ENCODE results near the gene ACTR6. TPM values are rescaled to one million over a fixed set of nuclear protein-coding genes. Genes with fewer than 3 reads are reported as not detected.

Gene ACTR6
- total and polyA plus RNA-seq, 2 experiments from 2014 or later: 25.1 to 29.7 TPM

- Histone ChIP-seq H3K9ac (no peak overlapping the region), H3K27ac (no peak overlapping the region), H3K36me3 (ENCODE audit: low read depth) (no peaks in the 10 kb centered on the region), H3K9me3 (ENCODE audit: low read depth) (no peaks in the 10 kb centered on the region), H3K79me2 (ENCODE audit: insufficient read depth) (no peaks in the 10 kb centered on the region), H2AFZ (no peak overlapping the region), H4K20me1 (ENCODE audit: insufficient read depth) (no peaks in the 10 kb centered on the region), H3K4me2 (ENCODE audit: unreplicated experiment) (no peak overlapping the region), H3K4me1 (ENCODE audit: insufficient read depth) (peaks cover 4% of the 10 kb centered on the region; the same call in 1 of the 2 replicates), H3K27me3 (replicated peaks; ENCODE audit: insufficient read depth) (no peaks in the 10 kb centered on the region), H3K4me3 (no peak overlapping the region), H3K9me2 (ENCODE audit: insufficient read depth) (no peaks in the 10 kb centered on the region), H3F3A (ENCODE audit: insufficient read depth) (no peaks in the 10 kb centered on the region)
- no peak for TF ChIP-seq EZH2 (IDR thresholded peaks at IDR 0.05; ENCODE audit: insufficient read depth, poor library complexity, severe bottlenecking)
- TF ChIP-seq EZH2phosphoT487 (IDR thresholded peaks at IDR 0.05; ENCODE audit: insufficient read depth, low read depth): no peak
- in situ Hi-C loops (cut with MboI): no loop called here
- WGBS, 2 experiments (ENCODE audit: low coverage in 1 of 2, low lambda C conversion rate in 2 of 2, missing lambda C conversion rate in 2 of 2): 67 to 70% methylated on average over 4 of the region's 4 CpGs
- DNase-seq: no peak
Measured at GRCh38 chr12:100168562-100168961, 32.1 kb upstream of the ACTR6 start.

- Histone ChIP-seq H3K9ac (no peak overlapping the region), H3K9me2 (ENCODE audit: insufficient read depth) (no peaks in the 10 kb centered on the region), H2AFZ (no peak overlapping the region), H4K20me1 (ENCODE audit: insufficient read depth) (no peaks in the 10 kb centered on the region), H3K9me3 (ENCODE audit: low read depth) (no peaks in the 10 kb centered on the region), H3K4me2 (ENCODE audit: unreplicated experiment) (no peak overlapping the region), H3K27ac (no peak overlapping the region), H3K79me2 (ENCODE audit: insufficient read depth) (no peaks in the 10 kb centered on the region), H3F3A (ENCODE audit: insufficient read depth) (no peaks in the 10 kb centered on the region), H3K4me3 (no peak overlapping the region), H3K36me3 (ENCODE audit: low read depth) (no peaks in the 10 kb centered on the region), H3K4me1 (ENCODE audit: insufficient read depth) (no peaks in the 10 kb centered on the region), H3K27me3 (replicated peaks; ENCODE audit: insufficient read depth) (no peaks in the 10 kb centered on the region)
- no peak for DNase-seq
- TF ChIP-seq EZH2 (IDR thresholded peaks at IDR 0.05; ENCODE audit: insufficient read depth, poor library complexity, severe bottlenecking): no peak
- no peak for TF ChIP-seq EZH2phosphoT487 (IDR thresholded peaks at IDR 0.05; ENCODE audit: insufficient read depth, low read depth)
- in situ Hi-C loops (cut with MboI): no loop called here
- 93 to 96% methylated on average over 9 of the region's 9 CpGs for WGBS, 2 experiments (ENCODE audit: low coverage in 1 of 2, low lambda C conversion rate in 2 of 2, missing lambda C conversion rate in 2 of 2)
Measured at GRCh38 chr12:100169345-100169744, 31.3 kb upstream of the ACTR6 start.

DNA sequence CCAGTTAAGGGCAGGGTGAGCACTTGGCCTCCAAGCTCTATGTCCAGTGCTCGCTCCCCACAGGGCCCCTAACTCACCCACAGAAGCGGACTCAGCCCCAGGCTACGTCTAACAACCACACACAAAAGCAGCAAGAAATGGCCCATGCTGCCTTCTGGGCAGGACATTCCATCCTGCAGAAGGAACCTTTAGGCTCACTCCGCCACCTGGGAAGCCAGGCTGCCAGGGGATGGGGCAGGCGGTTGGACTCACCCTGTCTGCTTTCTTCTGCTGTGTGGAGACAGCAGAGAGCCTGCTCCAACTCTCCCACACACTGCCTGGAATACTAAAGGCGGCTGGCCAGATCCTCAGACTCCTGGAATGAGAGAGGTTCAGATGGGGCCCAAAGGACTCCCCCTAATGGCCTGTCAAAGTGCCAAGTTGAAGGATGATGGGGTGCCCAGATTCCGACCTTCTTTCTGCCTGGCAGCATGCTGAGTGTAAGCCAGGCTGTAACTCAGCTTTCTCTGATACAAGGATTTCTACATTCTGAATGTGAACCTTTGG lies 30.2 kb upstream of the ACTR6 start:
- in situ Hi-C loops (cut with MboI): no loop called here
- Histone ChIP-seq H3K36me3 (ENCODE audit: low read depth) (no peaks in the 10 kb centered on the region), H3K9me2 (ENCODE audit: insufficient read depth) (no peaks in the 10 kb centered on the region), H3K9ac (no peak overlapping the region), H3K9me3 (ENCODE audit: low read depth) (no peaks in the 10 kb centered on the region), H4K20me1 (ENCODE audit: insufficient read depth) (no peaks in the 10 kb centered on the region), H3K79me2 (ENCODE audit: insufficient read depth) (no peaks in the 10 kb centered on the region), H3K4me3 (no peak overlapping the region), H2AFZ (no peak overlapping the region), H3K4me2 (ENCODE audit: unreplicated experiment) (no peak overlapping the region), H3K4me1 (ENCODE audit: insufficient read depth) (no peaks in the 10 kb centered on the region), H3F3A (ENCODE audit: insufficient read depth) (no peaks in the 10 kb centered on the region), H3K27ac (no peak overlapping the region), H3K27me3 (replicated peaks; ENCODE audit: insufficient read depth) (no peaks in the 10 kb centered on the region)
- WGBS, 2 experiments (ENCODE audit: low coverage in 1 of 2, low lambda C conversion rate in 2 of 2, missing lambda C conversion rate in 2 of 2): 80 to 88% methylated on average over 7 of the region's 7 CpGs
- TF ChIP-seq EZH2 (IDR thresholded peaks at IDR 0.05; ENCODE audit: insufficient read depth, poor library complexity, severe bottlenecking) (no peak), EZH2phosphoT487 (IDR thresholded peaks at IDR 0.05; ENCODE audit: insufficient read depth, low read depth) (no peak)
- no peak for DNase-seq

GRCh38 chr12:100171248-100171647 lies 29.4 kb upstream of the ACTR6 start:
- H3K4me1 ChIP-seq (ENCODE audit: insufficient read depth): no peaks in the 10 kb centered on the region
- DNase-seq: no peak

GRCh38 chr12:100173111-100173510 lies 27.5 kb upstream of the ACTR6 start:
- H3K36me3 ChIP-seq (ENCODE audit: low read depth): no peaks in the 10 kb centered on the region
- no peaks in the 10 kb centered on the region for H3K9me3 ChIP-seq (ENCODE audit: low read depth)
- H3K4me2 ChIP-seq (ENCODE audit: unreplicated experiment): no peak overlapping the region
- no peak overlapping the region for H3K27ac ChIP-seq
- H3K79me2 ChIP-seq (ENCODE audit: insufficient read depth): no peaks in the 10 kb centered on the region
- no peaks in the 10 kb centered on the region for H3F3A ChIP-seq (ENCODE audit: insufficient read depth)
- no peaks in the 10 kb centered on the region for H3K4me1 ChIP-seq (ENCODE audit: insufficient read depth)
- WGBS, 2 experiments (ENCODE audit: low coverage in 1 of 2, low lambda C conversion rate in 2 of 2, missing lambda C conversion rate in 2 of 2): 92 to 96% methylated on average over 6 of the region's 6 CpGs
- no peaks in the 10 kb centered on the region for H4K20me1 ChIP-seq (ENCODE audit: insufficient read depth)
- no peak for DNase-seq
- no peak for TF ChIP-seq EZH2 (IDR thresholded peaks at IDR 0.05; ENCODE audit: insufficient read depth, poor library complexity, severe bottlenecking)
- TF ChIP-seq EZH2phosphoT487 (IDR thresholded peaks at IDR 0.05; ENCODE audit: insufficient read depth, low read depth): no peak
- H3K9me2 ChIP-seq (ENCODE audit: insufficient read depth): no peaks in the 10 kb centered on the region
- in situ Hi-C loops (cut with MboI): no loop called here
- H3K4me3 ChIP-seq: no peak overlapping the region
- no peak overlapping the region for H3K9ac ChIP-seq
- H2AFZ ChIP-seq: no peak overlapping the region
- H3K27me3 ChIP-seq (replicated peaks; ENCODE audit: insufficient read depth): no peaks in the 10 kb centered on the region

More at GRCh38 chr12:100171248-100171647, 29.4 kb upstream of the ACTR6 start:
- no peaks in the 10 kb centered on the region for H3K79me2 ChIP-seq (ENCODE audit: insufficient read depth)
- no peak overlapping the region for H3K4me2 ChIP-seq (ENCODE audit: unreplicated experiment)
- H3K9ac ChIP-seq: no peak overlapping the region
- no peak overlapping the region for H3K4me3 ChIP-seq
- no peaks in the 10 kb centered on the region for H4K20me1 ChIP-seq (ENCODE audit: insufficient read depth)
- in situ Hi-C loops (cut with MboI): no loop called here
- H3K9me3 ChIP-seq (ENCODE audit: low read depth): no peaks in the 10 kb centered on the region
- H3K36me3 ChIP-seq (ENCODE audit: low read depth): no peaks in the 10 kb centered on the region
- no peaks in the 10 kb centered on the region for H3K9me2 ChIP-seq (ENCODE audit: insufficient read depth)
- TF ChIP-seq EZH2 (IDR thresholded peaks at IDR 0.05; ENCODE audit: insufficient read depth, poor library complexity, severe bottlenecking) (no peak), EZH2phosphoT487 (IDR thresholded peaks at IDR 0.05; ENCODE audit: insufficient read depth, low read depth) (no peak)
- no peak overlapping the region for H3K27ac ChIP-seq
- H3K27me3 ChIP-seq (replicated peaks; ENCODE audit: insufficient read depth): no peaks in the 10 kb centered on the region
- H2AFZ ChIP-seq: no peak overlapping the region
- H3F3A ChIP-seq (ENCODE audit: insufficient read depth): no peaks in the 10 kb centered on the region

All from GM23248 (cell line).